ENCODE measurements around the gene CEP112. TPM values are rescaled to one million over a fixed set of nuclear protein-coding genes. Genes with fewer than 3 reads are reported as not detected.

Gene CEP112
- total and polyA plus RNA-seq, 2 of the 13 experiments (the other 11 are each of a cell fraction or from before 2014, with no cell fraction given) = 1.2 to 3.4 TPM

DNA sequence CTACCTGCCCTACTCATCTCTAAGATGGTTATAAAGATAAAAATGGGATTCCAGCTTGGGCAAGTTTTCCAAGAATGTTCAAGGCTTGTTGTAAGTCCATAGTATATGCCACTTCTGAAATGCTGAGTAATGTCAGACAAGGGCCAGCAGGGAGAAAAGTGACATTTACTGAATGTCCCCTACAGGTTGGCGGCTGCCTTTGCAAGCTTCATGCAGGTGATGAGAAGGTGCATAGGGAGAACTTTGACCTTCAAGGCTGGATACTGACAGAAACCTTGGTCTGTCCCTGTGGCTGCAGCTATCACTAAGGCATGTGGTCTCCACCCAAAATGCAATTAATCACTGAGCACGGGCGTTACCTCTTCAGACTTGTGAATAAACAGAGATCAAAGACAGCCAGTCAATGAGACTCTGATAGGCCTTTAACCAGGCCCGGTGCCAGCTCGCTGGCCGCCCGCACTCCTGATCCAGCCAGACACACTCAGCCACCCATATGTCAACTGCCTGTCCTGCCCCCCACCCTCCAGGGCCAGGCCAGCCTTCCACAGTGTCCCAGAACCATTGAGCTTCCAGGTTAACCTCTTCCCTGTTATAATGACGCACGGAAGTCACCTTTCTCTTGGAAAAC, 603.6 kb downstream of the CEP112 start (continued):
- no peak for TF ChIP-seq JUNB (CRISPR knock-in tag; IDR thresholded peaks at IDR 0.05; ENCODE audit: borderline replicate concordance)
- TF ChIP-seq, protein P1, sequence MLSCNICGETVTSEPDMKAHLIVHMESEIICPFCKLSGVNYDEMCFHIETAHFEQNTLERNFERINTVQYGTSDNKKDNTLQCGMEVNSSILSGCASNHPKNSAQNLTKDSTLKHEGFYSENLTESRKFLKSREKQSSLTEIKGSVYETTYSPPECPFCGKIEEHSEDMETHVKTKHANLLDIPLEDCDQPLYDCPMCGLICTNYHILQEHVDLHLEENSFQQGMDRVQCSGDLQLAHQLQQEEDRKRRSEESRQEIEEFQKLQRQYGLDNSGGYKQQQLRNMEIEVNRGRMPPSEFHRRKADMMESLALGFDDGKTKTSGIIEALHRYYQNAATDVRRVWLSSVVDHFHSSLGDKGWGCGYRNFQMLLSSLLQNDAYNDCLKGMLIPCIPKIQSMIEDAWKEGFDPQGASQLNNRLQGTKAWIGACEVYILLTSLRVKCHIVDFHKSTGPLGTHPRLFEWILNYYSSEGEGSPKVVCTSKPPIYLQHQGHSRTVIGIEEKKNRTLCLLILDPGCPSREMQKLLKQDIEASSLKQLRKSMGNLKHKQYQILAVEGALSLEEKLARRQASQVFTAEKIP (CRISPR knock-in tag; IDR thresholded peaks at IDR 0.05; ENCODE audit: borderline replicate concordance) = no peak
- no peak for TF ChIP-seq KDM3A (CRISPR knock-in tag; IDR thresholded peaks at IDR 0.05; ENCODE audit: low read depth)
- TF ChIP-seq ZNF652 (CRISPR knock-in tag; IDR thresholded peaks at IDR 0.05; ENCODE audit: borderline replicate concordance, low read depth) = no peak; the same call in 1 of the 2 replicates
- TF ChIP-seq, protein P2, sequence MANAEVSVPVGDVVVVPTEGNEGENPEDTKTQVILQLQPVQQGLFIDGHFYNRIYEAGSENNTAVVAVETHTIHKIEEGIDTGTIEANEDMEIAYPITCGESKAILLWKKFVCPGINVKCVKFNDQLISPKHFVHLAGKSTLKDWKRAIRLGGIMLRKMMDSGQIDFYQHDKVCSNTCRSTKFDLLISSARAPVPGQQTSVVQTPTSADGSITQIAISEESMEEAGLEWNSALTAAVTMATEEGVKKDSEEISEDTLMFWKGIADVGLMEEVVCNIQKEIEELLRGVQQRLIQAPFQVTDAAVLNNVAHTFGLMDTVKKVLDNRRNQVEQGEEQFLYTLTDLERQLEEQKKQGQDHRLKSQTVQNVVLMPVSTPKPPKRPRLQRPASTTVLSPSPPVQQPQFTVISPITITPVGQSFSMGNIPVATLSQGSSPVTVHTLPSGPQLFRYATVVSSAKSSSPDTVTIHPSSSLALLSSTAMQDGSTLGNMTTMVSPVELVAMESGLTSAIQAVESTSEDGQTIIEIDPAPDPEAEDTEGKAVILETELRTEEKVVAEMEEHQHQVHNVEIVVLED (CRISPR knock-in tag; IDR thresholded peaks at IDR 0.05; ENCODE audit: borderline replicate concordance) = peak; percentile 31; the same call in 1 of the 2 replicates
- TF ChIP-seq, protein P3, sequence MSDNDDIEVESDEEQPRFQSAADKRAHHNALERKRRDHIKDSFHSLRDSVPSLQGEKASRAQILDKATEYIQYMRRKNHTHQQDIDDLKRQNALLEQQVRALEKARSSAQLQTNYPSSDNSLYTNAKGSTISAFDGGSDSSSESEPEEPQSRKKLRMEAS (IDR thresholded peaks at IDR 0.05) = no peak
- no peak for TF ChIP-seq IRX3 (CRISPR knock-in tag; IDR thresholded peaks at IDR 0.05; ENCODE audit: borderline replicate concordance, low read depth)
- no peak for TF ChIP-seq HOXA7 (CRISPR knock-in tag; IDR thresholded peaks at IDR 0.05)
- no peak for TF ChIP-seq ZNF224 (CRISPR knock-in tag; IDR thresholded peaks at IDR 0.05)
- TF ChIP-seq, protein P4, sequence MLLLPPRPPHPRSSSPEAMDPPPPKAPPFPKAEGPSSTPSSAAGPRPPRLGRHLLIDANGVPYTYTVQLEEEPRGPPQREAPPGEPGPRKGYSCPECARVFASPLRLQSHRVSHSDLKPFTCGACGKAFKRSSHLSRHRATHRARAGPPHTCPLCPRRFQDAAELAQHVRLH (CRISPR knock-in tag; IDR thresholded peaks at IDR 0.05; ENCODE audit: borderline replicate concordance, low read depth) = no peak
- no peak for TF ChIP-seq ZNF552 (CRISPR knock-in tag; IDR thresholded peaks at IDR 0.05; ENCODE audit: borderline replicate concordance)
- TF ChIP-seq ZBTB38 (CRISPR knock-in tag; IDR thresholded peaks at IDR 0.05) = 0 out of 2 replicates have a peak, but pooled peaks have one; percentile 12
- no peak for TF ChIP-seq MBNL3 (CRISPR knock-in tag; conservative IDR thresholded peaks at IDR 0.05)
- no peak for TF ChIP-seq SMAD3 (CRISPR knock-in tag; IDR thresholded peaks at IDR 0.05)
- TF ChIP-seq KDM6A (CRISPR knock-in tag; IDR thresholded peaks at IDR 0.05; ENCODE audit: low read depth) = no peak
- TF ChIP-seq, protein P5, sequence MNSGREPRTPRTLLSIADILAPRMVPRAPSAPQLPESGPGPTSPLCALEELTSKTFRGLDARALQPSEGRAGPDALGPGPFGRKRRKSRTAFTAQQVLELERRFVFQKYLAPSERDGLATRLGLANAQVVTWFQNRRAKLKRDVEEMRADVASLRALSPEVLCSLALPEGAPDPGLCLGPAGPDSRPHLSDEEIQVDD (CRISPR knock-in tag; IDR thresholded peaks at IDR 0.05; ENCODE audit: borderline replicate concordance) = no peak
- TF ChIP-seq HNRNPL (IDR thresholded peaks at IDR 0.05; ENCODE audit: low read depth, low read length) = no peak
- peak; percentile 83 for TF ChIP-seq NCOA2 (CRISPR knock-in tag; IDR thresholded peaks at IDR 0.05)
- TF ChIP-seq, protein P6, sequence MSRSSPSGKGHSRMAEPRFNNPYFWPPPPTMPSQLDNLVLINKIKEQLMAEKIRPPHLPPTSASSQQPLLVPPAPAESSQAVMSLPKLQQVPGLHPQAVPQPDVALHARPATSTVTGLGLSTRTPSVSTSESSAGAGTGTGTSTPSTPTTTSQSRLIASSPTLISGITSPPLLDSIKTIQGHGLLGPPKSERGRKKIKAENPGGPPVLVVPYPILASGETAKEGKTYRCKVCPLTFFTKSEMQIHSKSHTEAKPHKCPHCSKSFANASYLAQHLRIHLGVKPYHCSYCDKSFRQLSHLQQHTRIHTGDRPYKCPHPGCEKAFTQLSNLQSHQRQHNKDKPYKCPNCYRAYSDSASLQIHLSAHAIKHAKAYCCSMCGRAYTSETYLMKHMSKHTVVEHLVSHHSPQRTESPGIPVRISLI (CRISPR knock-in tag; IDR thresholded peaks at IDR 0.05; ENCODE audit: borderline replicate concordance) = no peak
- TF ChIP-seq KLF16 (CRISPR knock-in tag; IDR thresholded peaks at IDR 0.05) = no peak
- no peak for TF ChIP-seq ATF7-NPFF (CRISPR knock-in tag; IDR thresholded peaks at IDR 0.05; ENCODE audit: low read depth)
- TF ChIP-seq KDM5A (IDR thresholded peaks at IDR 0.05; ENCODE audit: borderline replicate concordance, low read length) = no peak
- no peak for TF ChIP-seq ZNF775 (CRISPR knock-in tag; IDR thresholded peaks at IDR 0.05; ENCODE audit: borderline replicate concordance)
- no peak for TF ChIP-seq ZNF598 (CRISPR knock-in tag; IDR thresholded peaks at IDR 0.05; ENCODE audit: borderline replicate concordance)
- no peak for TF ChIP-seq REL (CRISPR knock-in tag; conservative IDR thresholded peaks at IDR 0.05)
- peak; percentile 98 for TF ChIP-seq TBX2 (CRISPR knock-in tag; IDR thresholded peaks at IDR 0.05; ENCODE audit: borderline replicate concordance)

Measured in HepG2 (cell line).